SK-N-SH (cell line): ENCODE results near the gene MAPK10. TPM values are rescaled to one million over a fixed set of nuclear protein-coding genes. Genes with fewer than 3 reads are reported as not detected.

Experiments used
- CTCF ChIA-PET: fragments of 300-600, 350-600 bp; formaldehyde crosslinking; extraction: SDS; loops from one replicate; lab custom pipeline; 2021; lab: Yijun Ruan, JAX
- POLR2A ChIA-PET: fragments of 350-600 bp; sonication (Branson Sonifier 250); formaldehyde crosslinking; extraction: SDS; loops from one replicate; lab custom pipeline; 2020; ENCODE audit warnings: antibody characterized with exemption, inconsistent platforms; lab: Yijun Ruan, JAX
- DNase-seq: peaks from one replicate; pipeline ENCODE4 v3.0.0; 2012
- H2AFZ ChIP-seq: fragments of 200-600 bp; sonication (generic); 2 replicates; pipeline ENCODE4 v1.8.1; 2016; ENCODE audit warnings: antibody characterized with exemption, mild to moderate bottlenecking, low read depth
- H3F3A ChIP-seq: fragments of 200-600 bp; sonication (generic); replicated peaks from 2 replicates; pipeline ENCODE3; 2016; ENCODE audit warnings: antibody characterized with exemption, mild to moderate bottlenecking; ENCODE audit not compliant: insufficient read depth
- H3K27ac ChIP-seq, 2 experiments: fragments of 200-500 bp in 1 of 2; fragments of 200-600 bp in 1 of 2; sonication (Bioruptor generic) in 1 of 2; sonication (generic), shearing (Covaris generic) in 1 of 2; 2 replicates each; pipeline versions ENCODE4 v1.5.1 to v1.6.1; 2014 to 2016; ENCODE audit warnings: low read depth in 2 of 2, inconsistent platforms in 1 of 2, low read length in 1 of 2, mild to moderate bottlenecking in 1 of 2, mixed read lengths in 1 of 2
- H3K27me3 ChIP-seq: fragments of 200-600 bp; sonication (generic), shearing (Covaris generic); 2 replicates; pipeline ENCODE4 v1.6.1; 2016; ENCODE audit warnings: mixed run types; ENCODE audit not compliant: insufficient read depth
- H3K36me3 ChIP-seq, 2 experiments: fragments of 200-500 bp in 1 of 2; fragments of 200-600 bp in 1 of 2; sonication (Bioruptor generic) in 1 of 2; sonication (generic) in 1 of 2; replicated peaks in 1 of 2; 2 replicates each; pipeline versions ENCODE3 to v1.5.1; 2014 to 2016; ENCODE audit warnings: low read length in 1 of 2, mild to moderate bottlenecking in 1 of 2; ENCODE audit not compliant: insufficient read depth in 2 of 2, control insufficient read depth in 1 of 2
- H3K4me1 ChIP-seq, 2 experiments: fragments of 200-500 bp in 1 of 2; fragments of 200-600 bp in 1 of 2; sonication (Bioruptor generic) in 1 of 2; sonication (generic), shearing (Covaris generic) in 1 of 2; 2 replicates each; pipeline versions ENCODE4 v1.5.1 to v1.6.1; 2014 to 2016; ENCODE audit warnings: low read depth in 1 of 2, low read length in 1 of 2, mixed run types in 1 of 2; ENCODE audit not compliant: insufficient read depth in 2 of 2, control insufficient read depth in 1 of 2
- H3K4me2 ChIP-seq: fragments of 200-600 bp; sonication (generic), shearing (Covaris generic); 2 replicates; pipeline ENCODE4 v1.6.1; 2017; ENCODE audit warnings: mixed run types
- H3K4me3 ChIP-seq, 2 experiments: fragments of 200-500 bp in 1 of 2; fragments of 200-600 bp in 1 of 2; sonication (Bioruptor generic) in 1 of 2; sonication (generic), shearing (Covaris generic) in 1 of 2; 2 replicates each; pipeline versions ENCODE4 v1.5.1 to v1.8.1; 2014 to 2016; ENCODE audit warnings: low read depth in 2 of 2, inconsistent platforms in 1 of 2, low read length in 1 of 2, mild to moderate bottlenecking in 1 of 2, mixed read lengths in 1 of 2, moderate library complexity in 1 of 2
- H3K79me2 ChIP-seq: fragments of 200-600 bp; sonication (generic); 2 replicates; pipeline ENCODE4 v1.8.1; 2017; ENCODE audit warnings: mild to moderate bottlenecking; ENCODE audit not compliant: insufficient read depth
- H3K9ac ChIP-seq: fragments of 200-600 bp; sonication (generic); 2 replicates; pipeline ENCODE4 v1.6.1; 2017; ENCODE audit warnings: mixed run types
- H3K9me2 ChIP-seq: fragments of 200-600 bp; sonication (generic); 2 replicates; pipeline ENCODE4 v1.6.1; 2017; ENCODE audit warnings: mixed run types
- H3K9me3 ChIP-seq: fragments of 200-600 bp; sonication (generic); 2 replicates; pipeline ENCODE4 v1.6.1; 2017; ENCODE audit warnings: mixed run types, mild to moderate bottlenecking, moderate library complexity
- H4K20me1 ChIP-seq: fragments of 200-600 bp; sonication (generic); 2 replicates; pipeline ENCODE4 v1.6.1; 2017; ENCODE audit warnings: mild to moderate bottlenecking, mixed run types; ENCODE audit not compliant: insufficient read depth
- ELF1 ChIP-seq: IDR thresholded peaks from 2 replicates; pipeline ENCODE4 v1.4.0; 2012
- IRF3 ChIP-seq: fragments of 150-350 bp; IDR thresholded peaks from 2 replicates; pipeline ENCODE4 v1.6.1; 2016; ENCODE audit warnings: mild to moderate bottlenecking, low read depth, low read length
- MAX ChIP-seq: IDR thresholded peaks from 2 replicates; pipeline ENCODE4 v1.4.0; 2012; ENCODE audit warnings: low read depth
- MEF2A ChIP-seq: IDR thresholded peaks from 2 replicates; pipeline ENCODE4 v1.4.0; 2012; ENCODE audit warnings: low read depth, borderline replicate concordance
- MXI1 ChIP-seq: IDR thresholded peaks from 2 replicates; pipeline ENCODE4 v1.6.1; 2012; ENCODE audit warnings: mild to moderate bottlenecking, low read depth, low read length, improper control_type of control experiment
- POLR2AphosphoS5 ChIP-seq: IDR thresholded peaks from 2 replicates; pipeline ENCODE4 v1.6.1; 2012; ENCODE audit warnings: low read depth, low read length
- RAD21 ChIP-seq: IDR thresholded peaks from 2 replicates; pipeline ENCODE4 v1.6.1; 2012; ENCODE audit warnings: mild to moderate bottlenecking, low read length
- WGBS: methylation state at CpG from one replicate; pipeline ENCODE4 v1.1.6; 2017; ENCODE audit warnings: low lambda C conversion rate; 5-methylcytosine and 5-hydroxymethylcytosine counted together
- polyA plus RNA-seq, 3 experiments: library from polyadenylated mRNA; depleted of rRNA; stranded (reverse); fragments of >200 nt; gene quantifications; 2 replicates each; pipeline ENCODE4 v1.2.3, GENCODE V29; 2012
- TF ChIP-seq, protein P1 (sequence below): IDR thresholded peaks from 2 replicates; pipeline ENCODE4 v1.4.0; 2012; ENCODE audit warnings: low read depth, borderline replicate concordance
- TF ChIP-seq, protein P2 (sequence below): fragments of 150-350 bp; IDR thresholded peaks from 2 replicates; pipeline ENCODE4 v1.6.1; 2017; ENCODE audit warnings: antibody characterized with exemption, low read length, low read depth, borderline replicate concordance

Gene MAPK10
- polyA plus RNA-seq, 1 of the 3 experiments (the other 2 are of a cell fraction): 8.1 TPM

DNA sequence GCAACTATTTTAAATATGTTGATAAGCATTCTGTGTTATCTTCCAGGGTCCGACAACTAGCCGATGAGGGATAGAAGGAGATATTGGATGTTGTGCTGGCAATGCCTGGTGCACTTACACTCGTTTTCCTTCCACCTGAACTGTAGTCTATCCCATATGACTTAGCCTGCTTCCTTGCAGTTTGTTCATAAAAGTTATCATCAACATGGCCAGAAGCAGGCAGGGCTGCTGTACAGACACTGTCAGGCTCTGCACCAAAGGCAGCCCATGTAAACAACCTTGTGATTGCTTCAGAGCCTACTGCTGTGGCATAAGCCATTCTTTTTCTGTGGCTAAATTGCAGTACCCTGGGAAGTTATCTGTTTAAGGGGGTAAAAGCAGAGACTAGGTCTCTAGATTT lies 1.6 kb downstream of the MAPK10 start:
- no peaks in the 10 kb centered on the region for H3K79me2 ChIP-seq
- POLR2A ChIA-PET: no interaction called here
- no peak overlapping the region for H3K9ac ChIP-seq
- no peaks in the 10 kb centered on the region for H4K20me1 ChIP-seq
- no peaks in the 10 kb centered on the region for H3F3A ChIP-seq
- DNase-seq: no peak
- WGBS: 44% methylated on average over 3 of the region's 3 CpGs
- no peaks in the 10 kb centered on the region for H3K9me2 ChIP-seq
- peaks cover 0 to 15% of the 10 kb centered on the region in 2 experiments for H3K36me3 ChIP-seq
- TF ChIP-seq MXI1 (peak; percentile 45; the same call in 1 of the 2 replicates), RAD21 (peak; percentile 27), IRF3 (no peak), POLR2AphosphoS5 (no peak), MEF2A (no peak), MAX (no peak)
- peaks cover 0 to 15% of the 10 kb centered on the region in 2 experiments; a peak in 2 of 4 replicates for H3K4me1 ChIP-seq
- H2AFZ ChIP-seq: no peak overlapping the region; the same call in 1 of the 2 replicates
- peak overlapping the region; percentile 34; the same call in 1 of the 2 replicates for H3K4me2 ChIP-seq
- H3K27ac ChIP-seq: peak overlapping the region in 1 of 2 experiments; percentile 75; a peak in 2 of 4 replicates
- peak overlapping the region; percentile 34 to 61; a peak in 3 of 4 replicates for H3K4me3 ChIP-seq
- no peaks in the 10 kb centered on the region for H3K9me3 ChIP-seq
- no peaks in the 10 kb centered on the region for H3K27me3 ChIP-seq
- CTCF ChIA-PET: interaction anchor here (1.1 kb wide), 1 partner anchor 9 kb away, joined by 3 read pairs; no protein-coding TSS in a partner anchor

- peak overlapping the region in 1 of 2 experiments; percentile 61; a peak in 2 of 4 replicates for H3K4me3 ChIP-seq
- 5% methylated on average over 1 of the region's 1 CpG for WGBS
- H3K27ac ChIP-seq: peak overlapping the region in 1 of 2 experiments; percentile 74; a peak in 2 of 4 replicates
- H3K79me2 ChIP-seq: no peaks in the 10 kb centered on the region
- H3K4me1 ChIP-seq: peaks cover 0 to 15% of the 10 kb centered on the region in 2 experiments; a peak in 2 of 4 replicates
- peaks cover 0 to 20% of the 10 kb centered on the region in 2 experiments for H3K36me3 ChIP-seq
- TF ChIP-seq MXI1 (peak; percentile 74; the same call in 1 of the 2 replicates), ELF1 (no peak)
- TF ChIP-seq, protein P1, sequence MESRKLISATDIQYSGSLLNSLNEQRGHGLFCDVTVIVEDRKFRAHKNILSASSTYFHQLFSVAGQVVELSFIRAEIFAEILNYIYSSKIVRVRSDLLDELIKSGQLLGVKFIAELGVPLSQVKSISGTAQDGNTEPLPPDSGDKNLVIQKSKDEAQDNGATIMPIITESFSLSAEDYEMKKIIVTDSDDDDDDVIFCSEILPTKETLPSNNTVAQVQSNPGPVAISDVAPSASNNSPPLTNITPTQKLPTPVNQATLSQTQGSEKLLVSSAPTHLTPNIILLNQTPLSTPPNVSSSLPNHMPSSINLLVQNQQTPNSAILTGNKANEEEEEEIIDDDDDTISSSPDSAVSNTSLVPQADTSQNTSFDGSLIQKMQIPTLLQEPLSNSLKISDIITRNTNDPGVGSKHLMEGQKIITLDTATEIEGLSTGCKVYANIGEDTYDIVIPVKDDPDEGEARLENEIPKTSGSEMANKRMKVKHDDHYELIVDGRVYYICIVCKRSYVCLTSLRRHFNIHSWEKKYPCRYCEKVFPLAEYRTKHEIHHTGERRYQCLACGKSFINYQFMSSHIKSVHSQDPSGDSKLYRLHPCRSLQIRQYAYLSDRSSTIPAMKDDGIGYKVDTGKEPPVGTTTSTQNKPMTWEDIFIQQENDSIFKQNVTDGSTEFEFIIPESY: no peak
- TF ChIP-seq, protein P2, sequence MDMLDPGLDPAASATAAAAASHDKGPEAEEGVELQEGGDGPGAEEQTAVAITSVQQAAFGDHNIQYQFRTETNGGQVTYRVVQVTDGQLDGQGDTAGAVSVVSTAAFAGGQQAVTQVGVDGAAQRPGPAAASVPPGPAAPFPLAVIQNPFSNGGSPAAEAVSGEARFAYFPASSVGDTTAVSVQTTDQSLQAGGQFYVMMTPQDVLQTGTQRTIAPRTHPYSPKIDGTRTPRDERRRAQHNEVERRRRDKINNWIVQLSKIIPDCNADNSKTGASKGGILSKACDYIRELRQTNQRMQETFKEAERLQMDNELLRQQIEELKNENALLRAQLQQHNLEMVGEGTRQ: no peak
- no peak overlapping the region for H2AFZ ChIP-seq
- ChIA-PET CTCF (interaction anchor here (2.1 kb wide), 1 partner anchor 138 kb away, joined by 6 read pairs; no protein-coding TSS in a partner anchor), POLR2A (no interaction called here)
- H3F3A ChIP-seq: no peaks in the 10 kb centered on the region
- H3K9ac ChIP-seq: no peak overlapping the region
- DNase-seq: peak; percentile 34
- no peaks in the 10 kb centered on the region for H3K9me3 ChIP-seq
- H4K20me1 ChIP-seq: no peaks in the 10 kb centered on the region
- H3K4me2 ChIP-seq: no peak overlapping the region; the same call in 1 of the 2 replicates
- H3K27me3 ChIP-seq: no peaks in the 10 kb centered on the region
- no peaks in the 10 kb centered on the region for H3K9me2 ChIP-seq
These were observed 2.2 kb downstream of the MAPK10 start for GRCh38 chr4:86357608-86358007.
